Neural progenitor cell (in vitro differentiated cells): Measurements from ENCODE around the gene SCAMP1.

Experiments used
- EZH2 ChIP-seq: fragments of 200-600 bp; sonication (generic); IDR thresholded peaks from 2 replicates; pipeline ENCODE4 v1.6.1; 2017; ENCODE audit warnings: antibody characterized with exemption, mild to moderate bottlenecking, moderate library complexity
- TF ChIP-seq, protein P1 (sequence below): fragments of 200-600 bp; sonication (generic); IDR thresholded peaks from 2 replicates; pipeline ENCODE4 v1.5.1; 2017; ENCODE audit warnings: antibody characterized with exemption, mild to moderate bottlenecking

DNA sequence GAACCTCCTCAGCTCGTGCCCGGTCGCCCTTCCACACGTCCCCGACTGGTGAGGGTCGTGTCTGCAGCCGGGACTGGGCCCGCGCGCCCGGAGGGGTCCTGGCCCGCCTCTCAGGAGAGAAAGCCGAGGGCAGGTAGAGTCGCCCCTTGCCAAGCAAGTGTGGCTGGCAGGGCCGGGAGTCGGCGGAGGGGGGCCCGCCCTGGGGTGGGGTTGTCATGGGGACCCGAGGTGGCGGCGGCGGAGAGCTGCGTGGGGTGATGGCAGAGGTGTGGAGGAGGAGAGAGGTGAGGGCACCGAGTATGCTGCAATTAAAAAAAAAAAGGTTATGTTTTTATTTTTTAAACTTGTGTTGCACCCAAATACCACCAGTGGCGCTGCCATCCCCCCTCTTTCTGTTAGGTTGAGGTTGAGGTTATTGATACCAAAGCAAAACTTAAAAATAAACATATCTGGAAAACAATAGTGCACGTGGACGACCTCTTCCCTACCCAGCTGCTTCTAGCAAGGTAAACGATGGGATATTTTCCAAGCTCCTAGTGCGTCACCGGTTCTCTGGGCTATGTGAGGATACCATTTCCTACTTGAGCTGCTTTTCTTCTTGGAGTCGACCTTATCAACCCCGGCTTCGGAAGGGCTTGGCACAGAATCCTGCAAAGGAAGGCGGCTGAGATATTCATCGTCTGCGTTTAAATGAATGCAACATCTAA is 660 bp downstream of the SCAMP1 start:
- TF ChIP-seq, protein P1, sequence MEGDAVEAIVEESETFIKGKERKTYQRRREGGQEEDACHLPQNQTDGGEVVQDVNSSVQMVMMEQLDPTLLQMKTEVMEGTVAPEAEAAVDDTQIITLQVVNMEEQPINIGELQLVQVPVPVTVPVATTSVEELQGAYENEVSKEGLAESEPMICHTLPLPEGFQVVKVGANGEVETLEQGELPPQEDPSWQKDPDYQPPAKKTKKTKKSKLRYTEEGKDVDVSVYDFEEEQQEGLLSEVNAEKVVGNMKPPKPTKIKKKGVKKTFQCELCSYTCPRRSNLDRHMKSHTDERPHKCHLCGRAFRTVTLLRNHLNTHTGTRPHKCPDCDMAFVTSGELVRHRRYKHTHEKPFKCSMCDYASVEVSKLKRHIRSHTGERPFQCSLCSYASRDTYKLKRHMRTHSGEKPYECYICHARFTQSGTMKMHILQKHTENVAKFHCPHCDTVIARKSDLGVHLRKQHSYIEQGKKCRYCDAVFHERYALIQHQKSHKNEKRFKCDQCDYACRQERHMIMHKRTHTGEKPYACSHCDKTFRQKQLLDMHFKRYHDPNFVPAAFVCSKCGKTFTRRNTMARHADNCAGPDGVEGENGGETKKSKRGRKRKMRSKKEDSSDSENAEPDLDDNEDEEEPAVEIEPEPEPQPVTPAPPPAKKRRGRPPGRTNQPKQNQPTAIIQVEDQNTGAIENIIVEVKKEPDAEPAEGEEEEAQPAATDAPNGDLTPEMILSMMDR: peak; percentile 16
- no peak for TF ChIP-seq EZH2
